ENCODE measurements around the gene ACBD6.

ACBD6 gene

DNA sequence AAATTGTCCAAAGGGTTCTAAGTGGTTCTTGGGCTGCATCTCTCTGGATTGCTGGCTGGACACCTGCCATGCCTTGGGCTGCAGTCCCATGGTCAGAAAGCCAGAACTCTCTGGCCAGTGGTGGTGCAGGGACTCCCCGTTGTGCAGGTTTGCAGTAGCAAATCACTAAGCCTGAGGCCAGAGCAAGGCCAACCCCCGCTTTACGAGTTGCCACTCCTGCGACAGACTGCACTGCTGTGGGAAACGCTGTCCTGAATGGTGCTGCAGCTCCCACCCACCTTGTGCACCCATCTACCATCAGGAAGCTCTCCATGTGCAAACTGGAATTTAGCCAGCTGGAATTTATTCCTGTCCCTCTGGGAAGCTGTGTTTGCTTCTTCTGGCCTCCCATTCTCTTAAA is 226.7 kb downstream of the ACBD6 start:
- Histone ChIP-seq H3K4me2 (ENCODE audit: low read length) (no peak overlapping the region), H3K9me2 (ENCODE audit: low read depth, low read length) (no peaks in the 10 kb centered on the region), H3K9ac (ENCODE audit: low read length) (no peak overlapping the region), H3K27ac (ENCODE audit: low read depth, low read length, poor library complexity, severe bottlenecking) (no peak overlapping the region), H3F3A (ENCODE audit: insufficient read depth, low read length) (no peaks in the 10 kb centered on the region), H3K27me3 (ENCODE audit: insufficient read depth, low read length) (no peaks in the 10 kb centered on the region), H2AFZ (ENCODE audit: low read length) (no peak overlapping the region), H3K79me2 (ENCODE audit: insufficient read depth, low read length) (no peaks in the 10 kb centered on the region), H3K36me3 (ENCODE audit: insufficient read depth, low read length) (peaks cover 10% of the 10 kb centered on the region), H4K20me1 (ENCODE audit: insufficient read depth, low read length) (no peaks in the 10 kb centered on the region), H3K4me1 (ENCODE audit: insufficient read depth, low read length, severe bottlenecking) (no peaks in the 10 kb centered on the region), H3K4me3 (ENCODE audit: low read depth, low read length, poor library complexity, severe bottlenecking) (no peak overlapping the region), H3K9me3 (ENCODE audit: low read length) (no peaks in the 10 kb centered on the region)
- TF ChIP-seq, protein P1, sequence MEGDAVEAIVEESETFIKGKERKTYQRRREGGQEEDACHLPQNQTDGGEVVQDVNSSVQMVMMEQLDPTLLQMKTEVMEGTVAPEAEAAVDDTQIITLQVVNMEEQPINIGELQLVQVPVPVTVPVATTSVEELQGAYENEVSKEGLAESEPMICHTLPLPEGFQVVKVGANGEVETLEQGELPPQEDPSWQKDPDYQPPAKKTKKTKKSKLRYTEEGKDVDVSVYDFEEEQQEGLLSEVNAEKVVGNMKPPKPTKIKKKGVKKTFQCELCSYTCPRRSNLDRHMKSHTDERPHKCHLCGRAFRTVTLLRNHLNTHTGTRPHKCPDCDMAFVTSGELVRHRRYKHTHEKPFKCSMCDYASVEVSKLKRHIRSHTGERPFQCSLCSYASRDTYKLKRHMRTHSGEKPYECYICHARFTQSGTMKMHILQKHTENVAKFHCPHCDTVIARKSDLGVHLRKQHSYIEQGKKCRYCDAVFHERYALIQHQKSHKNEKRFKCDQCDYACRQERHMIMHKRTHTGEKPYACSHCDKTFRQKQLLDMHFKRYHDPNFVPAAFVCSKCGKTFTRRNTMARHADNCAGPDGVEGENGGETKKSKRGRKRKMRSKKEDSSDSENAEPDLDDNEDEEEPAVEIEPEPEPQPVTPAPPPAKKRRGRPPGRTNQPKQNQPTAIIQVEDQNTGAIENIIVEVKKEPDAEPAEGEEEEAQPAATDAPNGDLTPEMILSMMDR (IDR thresholded peaks at IDR 0.05; ENCODE audit: low read length): no peak
- TF ChIP-seq EZH2 (IDR thresholded peaks at IDR 0.05; ENCODE audit: borderline replicate concordance, low read length): no peak

DNA sequence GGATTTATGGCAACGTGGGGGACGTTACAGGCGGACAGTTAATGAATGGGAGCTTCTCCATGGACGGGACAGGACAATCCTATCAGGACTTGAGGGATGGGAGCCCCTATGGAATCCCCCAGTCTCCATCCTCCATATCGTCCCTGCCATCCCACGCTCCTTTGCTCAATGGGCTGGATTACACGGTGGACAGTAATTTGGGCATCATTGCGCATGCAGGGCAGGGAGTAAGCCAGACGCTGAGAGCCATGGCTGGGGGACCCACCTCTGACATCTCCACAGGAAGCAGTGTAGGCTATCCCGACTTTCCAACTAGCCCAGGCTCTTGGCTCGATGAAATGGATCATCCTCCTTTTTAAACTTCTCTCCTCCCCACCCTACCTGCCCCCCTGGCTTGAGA is 228.2 kb downstream of the ACBD6 start:
- no peak overlapping the region for H3K9ac ChIP-seq (ENCODE audit: low read length)
- H3K27ac ChIP-seq (ENCODE audit: low read depth, low read length, poor library complexity, severe bottlenecking): no peak overlapping the region
- H3K9me2 ChIP-seq (ENCODE audit: low read depth, low read length): no peaks in the 10 kb centered on the region
- no peak overlapping the region for H3K4me2 ChIP-seq (ENCODE audit: low read length)
- H3K36me3 ChIP-seq (ENCODE audit: insufficient read depth, low read length): peaks cover 3% of the 10 kb centered on the region
- no peaks in the 10 kb centered on the region for H3K9me3 ChIP-seq (ENCODE audit: low read length)
- no peaks in the 10 kb centered on the region for H3F3A ChIP-seq (ENCODE audit: insufficient read depth, low read length)
- H3K79me2 ChIP-seq (ENCODE audit: insufficient read depth, low read length): no peaks in the 10 kb centered on the region
- no peaks in the 10 kb centered on the region for H4K20me1 ChIP-seq (ENCODE audit: insufficient read depth, low read length)
- H2AFZ ChIP-seq (ENCODE audit: low read length): no peak overlapping the region
- H3K4me3 ChIP-seq (ENCODE audit: low read depth, low read length, poor library complexity, severe bottlenecking): no peak overlapping the region
- no peak for TF ChIP-seq EZH2 (IDR thresholded peaks at IDR 0.05; ENCODE audit: borderline replicate concordance, low read length)
- TF ChIP-seq, protein P1 (IDR thresholded peaks at IDR 0.05; ENCODE audit: low read length): no peak
- H3K4me1 ChIP-seq (ENCODE audit: insufficient read depth, low read length, severe bottlenecking): no peaks in the 10 kb centered on the region
- no peaks in the 10 kb centered on the region for H3K27me3 ChIP-seq (ENCODE audit: insufficient read depth, low read length)

DNA sequence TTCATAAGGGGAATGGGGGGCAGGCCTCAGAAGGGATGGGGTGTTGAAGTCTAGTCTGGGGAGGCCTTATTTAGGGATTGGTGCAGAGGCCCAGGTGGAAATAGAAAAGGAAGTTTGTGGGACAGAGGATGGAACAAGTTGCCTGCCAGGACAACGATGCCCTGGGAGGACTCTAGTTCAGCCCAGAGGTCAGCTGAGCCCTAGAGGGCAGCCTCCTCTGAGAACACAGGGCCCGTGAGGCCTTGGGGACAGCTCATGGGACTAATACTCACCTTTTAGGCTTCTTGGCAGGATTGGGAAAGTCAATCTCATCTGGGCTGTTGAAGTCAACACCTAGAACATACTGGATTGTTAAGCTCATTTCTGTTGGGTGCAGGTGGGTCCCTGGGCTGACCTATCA is 229.3 kb downstream of the ACBD6 start:
- Histone ChIP-seq H3K36me3 (ENCODE audit: insufficient read depth, low read length) (peaks cover 3% of the 10 kb centered on the region), H3F3A (ENCODE audit: insufficient read depth, low read length) (no peaks in the 10 kb centered on the region), H3K27ac (ENCODE audit: low read depth, low read length, poor library complexity, severe bottlenecking) (no peak overlapping the region), H2AFZ (ENCODE audit: low read length) (no peak overlapping the region), H3K9me3 (ENCODE audit: low read length) (no peaks in the 10 kb centered on the region), H3K9me2 (ENCODE audit: low read depth, low read length) (no peaks in the 10 kb centered on the region), H3K9ac (ENCODE audit: low read length) (no peak overlapping the region), H4K20me1 (ENCODE audit: insufficient read depth, low read length) (no peaks in the 10 kb centered on the region), H3K27me3 (ENCODE audit: insufficient read depth, low read length) (no peaks in the 10 kb centered on the region), H3K4me2 (ENCODE audit: low read length) (no peak overlapping the region), H3K79me2 (ENCODE audit: insufficient read depth, low read length) (no peaks in the 10 kb centered on the region), H3K4me3 (ENCODE audit: low read depth, low read length, poor library complexity, severe bottlenecking) (no peak overlapping the region), H3K4me1 (ENCODE audit: insufficient read depth, low read length, severe bottlenecking) (no peaks in the 10 kb centered on the region)
- TF ChIP-seq, protein P1 (IDR thresholded peaks at IDR 0.05; ENCODE audit: low read length): no peak
- no peak for TF ChIP-seq EZH2 (IDR thresholded peaks at IDR 0.05; ENCODE audit: borderline replicate concordance, low read length)
